Dendritic cell treated with granulocyte-macrophage colony-stimulating factor and Interleukin-4, amounts not matched to agents 40 ng/mL and 50 ng/mL, for 4 days (primary cell): ENCODE data around the gene STS.

ENCODE experiments used
- H3K27ac Mint-ChIP-seq: one replicate; pipeline ENCODE4 v1.8.0; 2022; ENCODE audit warnings: mild to moderate bottlenecking, mixed read lengths
- H3K27me3 Mint-ChIP-seq: one replicate; pipeline ENCODE4 v1.8.0; 2022; ENCODE audit warnings: mild to moderate bottlenecking, mixed read lengths
- H3K36me3 Mint-ChIP-seq: one replicate; pipeline ENCODE4 v1.8.0; 2022; ENCODE audit warnings: low read depth, mixed read lengths
- H3K4me1 Mint-ChIP-seq: one replicate; pipeline ENCODE4 v1.8.0; 2022; ENCODE audit warnings: low read depth, mixed read lengths
- H3K4me3 Mint-ChIP-seq: one replicate; pipeline ENCODE4 v1.8.0; 2022; ENCODE audit warnings: mild to moderate bottlenecking, moderate library complexity, mixed read lengths
- H3K9me3 Mint-ChIP-seq: one replicate; pipeline ENCODE4 v1.8.0; 2022; ENCODE audit warnings: mixed read lengths
- intact Hi-C: fragments of 100-400 bp; cut with micrococcal nuclease; formaldehyde crosslinking; loops from one replicate; pipeline ENCODE4 v1.15.0; 2022

The STS gene

DNA sequence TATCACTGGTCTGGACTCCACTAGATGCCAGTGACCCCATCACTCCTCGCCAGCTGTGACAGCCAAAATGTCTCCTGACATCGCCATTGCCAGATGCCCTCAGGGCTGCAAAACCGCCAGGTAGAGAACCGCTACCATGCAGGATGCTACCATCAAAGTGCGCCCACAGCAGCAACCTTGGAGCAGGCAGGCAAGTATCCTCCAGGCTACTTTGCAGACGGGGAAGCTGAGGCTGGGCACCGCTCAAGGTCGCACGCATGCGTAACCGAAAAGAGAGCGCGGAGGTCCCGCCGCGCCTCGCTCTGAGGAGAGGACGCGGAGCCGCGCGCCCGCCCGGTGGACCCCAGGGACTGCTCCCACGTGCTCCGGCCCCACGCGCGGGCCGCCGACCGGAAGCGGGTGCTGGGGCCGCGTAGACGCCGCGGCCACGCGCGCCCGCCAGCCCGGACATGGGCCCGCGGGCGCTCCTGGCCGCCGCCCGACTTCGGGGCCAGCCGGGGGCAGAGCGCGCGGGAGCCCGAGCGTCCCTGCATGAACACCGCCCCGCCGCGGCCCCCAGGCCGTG lies at the start of gene STS:
STS (plus strand) TSS at position 300 of the 565 bp plus-strand sequence. CDS start 105,488 bp downstream, outside the sequence.
- Mint-ChIP-seq H3K36me3 (peaks cover 5% of the 10 kb centered on the region), H3K4me3 (peak within 1 kb of the TSS; percentile 81), H3K4me1 (peaks cover 10% of the 10 kb centered on the region), H3K27ac (peak within 1 kb of the TSS; percentile 81), H3K9me3 (no peaks in the 10 kb centered on the region), H3K27me3 (no peaks in the 10 kb centered on the region)
- intact Hi-C loops = loop anchor here (5.0 to 10.0 kb wide), 2 partner anchors 65 to 777 kb away; partner anchors contain the start of gene PNPLA4

- H3K27ac Mint-ChIP-seq = no peak overlapping the region
- H3K4me3 Mint-ChIP-seq = no peak overlapping the region
- peaks cover 35% of the 10 kb centered on the region for H3K36me3 Mint-ChIP-seq
- no peaks in the 10 kb centered on the region for H3K9me3 Mint-ChIP-seq
- peaks cover 23% of the 10 kb centered on the region for H3K4me1 Mint-ChIP-seq
- no peaks in the 10 kb centered on the region for H3K27me3 Mint-ChIP-seq
- intact Hi-C loops = no loop called here
These were observed 47.5 kb upstream of the STS start for GRCh38 chrX:7100022-7100421.

- Mint-ChIP-seq H3K4me3 (peak overlapping the region; percentile 23), H3K4me1 (peaks cover 23% of the 10 kb centered on the region), H3K9me3 (no peaks in the 10 kb centered on the region), H3K36me3 (peaks cover 30% of the 10 kb centered on the region), H3K27ac (peak overlapping the region; percentile 70), H3K27me3 (no peaks in the 10 kb centered on the region)
- intact Hi-C loops = no loop called here
These were observed 45.4 kb upstream of the STS start for GRCh38 chrX:7102119-7102518.

- intact Hi-C loops = no loop called here
- H3K4me1 Mint-ChIP-seq = peaks cover 44% of the 10 kb centered on the region
- no peak overlapping the region for H3K27ac Mint-ChIP-seq
- H3K9me3 Mint-ChIP-seq = no peaks in the 10 kb centered on the region
- H3K36me3 Mint-ChIP-seq = peaks cover 19% of the 10 kb centered on the region
- H3K27me3 Mint-ChIP-seq = no peaks in the 10 kb centered on the region
- no peak overlapping the region for H3K4me3 Mint-ChIP-seq
These were observed 40.9 kb upstream of the STS start for GRCh38 chrX:7106649-7107048.

GRCh38 chrX:7108030-7108429 lies 39.5 kb upstream of the STS start:
- Mint-ChIP-seq H3K4me3 (no peak overlapping the region), H3K36me3 (peaks cover 18% of the 10 kb centered on the region), H3K27ac (no peak overlapping the region), H3K27me3 (no peaks in the 10 kb centered on the region), H3K9me3 (no peaks in the 10 kb centered on the region), H3K4me1 (peaks cover 30% of the 10 kb centered on the region)
- intact Hi-C loops = no loop called here

DNA sequence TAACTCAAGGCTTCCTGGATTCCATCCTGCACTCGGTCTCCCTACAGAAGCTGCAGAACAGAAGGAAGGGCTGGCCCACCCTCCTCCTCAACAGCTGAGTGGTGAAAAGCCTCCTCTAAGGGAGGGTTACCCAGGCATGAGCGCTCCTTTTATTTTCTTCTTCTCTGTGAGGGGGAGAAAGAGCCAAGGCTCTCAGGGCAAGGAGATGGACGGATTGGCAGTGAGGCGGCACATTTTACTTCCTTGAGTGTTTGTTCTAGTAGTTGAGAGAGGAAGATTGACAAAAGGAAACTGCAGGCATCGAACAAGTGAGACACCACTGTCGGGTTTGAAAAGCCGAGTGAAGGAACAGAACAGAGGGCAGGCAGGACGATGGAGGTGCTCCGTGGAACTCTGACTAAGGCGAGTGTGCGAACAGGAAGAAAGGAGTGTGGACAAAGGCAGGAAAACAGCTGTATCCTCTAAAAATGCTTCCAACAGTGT lies 38.4 kb upstream of the STS start:
- no peaks in the 10 kb centered on the region for H3K9me3 Mint-ChIP-seq
- H3K4me3 Mint-ChIP-seq = peak overlapping the region; percentile 64
- intact Hi-C loops = no loop called here
- H3K27me3 Mint-ChIP-seq = no peaks in the 10 kb centered on the region
- peaks cover 11% of the 10 kb centered on the region for H3K36me3 Mint-ChIP-seq
- H3K27ac Mint-ChIP-seq = peak overlapping the region; percentile 86
- peaks cover 30% of the 10 kb centered on the region for H3K4me1 Mint-ChIP-seq

DNA sequence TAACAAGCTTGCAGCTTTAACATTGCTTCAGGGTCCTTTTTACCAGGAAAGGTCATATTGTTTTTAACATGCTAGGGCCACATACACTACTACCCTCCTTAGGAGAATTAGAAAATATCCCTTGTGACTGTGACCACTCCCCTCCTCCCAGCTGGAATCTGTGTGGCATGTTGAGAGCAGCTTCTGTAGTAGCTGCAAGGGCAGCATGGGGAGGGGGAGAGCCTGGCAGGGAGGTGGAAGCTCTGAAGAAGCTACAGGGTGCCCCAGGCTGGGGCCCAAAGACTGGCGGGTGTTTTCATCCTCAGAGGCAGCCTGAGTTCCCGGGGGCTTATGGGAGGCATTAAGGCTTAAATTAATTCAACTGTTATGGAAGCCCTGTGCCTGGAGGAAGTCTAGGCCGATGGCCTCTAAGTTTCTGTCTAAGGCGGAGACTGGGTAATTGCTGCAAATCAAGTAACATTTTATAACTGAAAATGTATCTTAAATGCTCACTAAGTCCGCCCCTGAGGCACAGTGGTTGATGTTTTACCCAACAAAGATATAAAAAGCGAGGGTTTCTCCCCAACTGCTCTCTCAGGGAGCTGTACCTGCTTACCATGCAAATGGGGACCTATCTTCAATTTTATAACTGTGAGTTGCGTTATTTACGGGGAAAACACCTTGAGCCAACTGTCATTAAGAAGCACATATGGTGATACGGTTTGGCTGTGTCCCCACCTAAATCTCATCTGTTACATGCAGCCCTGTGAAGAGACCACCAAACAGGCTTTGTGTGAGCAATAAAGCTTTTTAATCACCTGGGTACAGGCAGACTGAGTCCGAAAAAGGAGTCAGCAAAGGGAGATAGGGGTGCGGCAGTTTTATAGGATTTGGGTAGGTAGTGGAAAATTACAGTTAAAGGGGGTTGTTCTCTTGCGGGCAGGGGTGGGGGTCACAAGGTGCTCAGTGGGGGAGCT lies 37.4 kb upstream of the STS start:
- peaks cover 30% of the 10 kb centered on the region for H3K4me1 Mint-ChIP-seq
- no peaks in the 10 kb centered on the region for H3K27me3 Mint-ChIP-seq
- intact Hi-C loops = no loop called here
- H3K36me3 Mint-ChIP-seq = peaks cover 11% of the 10 kb centered on the region
- no peak overlapping the region for H3K4me3 Mint-ChIP-seq
- peak overlapping the region; percentile 50 for H3K27ac Mint-ChIP-seq
- no peaks in the 10 kb centered on the region for H3K9me3 Mint-ChIP-seq

GRCh38 chrX:7110821-7111276 lies 36.7 kb upstream of the STS start:
- Mint-ChIP-seq H3K27me3 (no peaks in the 10 kb centered on the region), H3K27ac (peak overlapping the region; percentile 50), H3K4me1 (peaks cover 30% of the 10 kb centered on the region), H3K9me3 (no peaks in the 10 kb centered on the region), H3K36me3 (peaks cover 11% of the 10 kb centered on the region), H3K4me3 (no peak overlapping the region)
- intact Hi-C loops = no loop called here

GRCh38 chrX:7111518-7111917 lies 36.0 kb upstream of the STS start:
- H3K4me1 Mint-ChIP-seq = peaks cover 30% of the 10 kb centered on the region
- no peaks in the 10 kb centered on the region for H3K9me3 Mint-ChIP-seq
- H3K27ac Mint-ChIP-seq = no peak overlapping the region
- H3K4me3 Mint-ChIP-seq = no peak overlapping the region
- H3K27me3 Mint-ChIP-seq = no peaks in the 10 kb centered on the region
- peaks cover 11% of the 10 kb centered on the region for H3K36me3 Mint-ChIP-seq
- intact Hi-C loops = no loop called here

DNA sequence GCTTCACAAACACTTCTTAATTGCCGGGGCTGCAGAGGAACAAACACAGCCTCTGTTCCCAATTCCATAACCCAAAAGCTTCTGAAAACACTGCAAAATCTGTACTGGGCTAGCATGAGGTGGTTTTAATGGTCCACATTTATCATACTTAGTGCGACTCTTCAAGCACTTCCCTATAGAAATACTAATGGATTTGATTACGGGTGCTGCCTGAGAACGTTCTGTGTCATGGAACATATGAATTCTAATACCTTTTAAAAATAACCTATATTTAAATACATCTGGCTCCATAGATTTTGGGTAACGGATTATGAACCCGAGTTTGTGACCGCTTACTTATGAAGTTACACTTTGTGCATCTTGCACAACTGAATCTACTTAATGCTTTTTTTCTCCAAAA lies 35.4 kb upstream of the STS start:
- intact Hi-C loops = no loop called here
- Mint-ChIP-seq H3K9me3 (no peaks in the 10 kb centered on the region), H3K27ac (no peak overlapping the region), H3K4me1 (peaks cover 30% of the 10 kb centered on the region), H3K27me3 (no peaks in the 10 kb centered on the region), H3K36me3 (peaks cover 9% of the 10 kb centered on the region), H3K4me3 (no peak overlapping the region)

DNA sequence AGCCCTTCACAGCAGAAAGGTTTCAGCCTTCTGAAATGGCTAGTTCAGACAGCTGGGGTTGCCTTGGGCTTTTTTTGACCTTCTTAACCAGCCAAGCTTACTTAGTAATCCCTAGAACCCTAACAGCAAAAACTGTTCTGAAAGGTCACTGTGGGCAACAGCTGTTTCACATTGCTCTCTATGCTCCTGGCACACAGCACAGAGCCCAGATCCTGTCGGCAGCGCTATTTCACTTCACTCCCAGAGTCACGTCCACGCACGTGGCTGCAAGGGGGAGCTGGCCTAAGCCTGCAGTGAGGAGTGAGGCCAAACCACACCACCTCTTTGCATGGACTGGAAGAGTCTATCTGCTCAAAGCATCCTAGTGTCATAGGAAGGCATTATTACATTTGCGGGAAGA lies 32.0 kb upstream of the STS start:
- H3K27ac Mint-ChIP-seq = no peak overlapping the region
- no peaks in the 10 kb centered on the region for H3K36me3 Mint-ChIP-seq

DNA sequence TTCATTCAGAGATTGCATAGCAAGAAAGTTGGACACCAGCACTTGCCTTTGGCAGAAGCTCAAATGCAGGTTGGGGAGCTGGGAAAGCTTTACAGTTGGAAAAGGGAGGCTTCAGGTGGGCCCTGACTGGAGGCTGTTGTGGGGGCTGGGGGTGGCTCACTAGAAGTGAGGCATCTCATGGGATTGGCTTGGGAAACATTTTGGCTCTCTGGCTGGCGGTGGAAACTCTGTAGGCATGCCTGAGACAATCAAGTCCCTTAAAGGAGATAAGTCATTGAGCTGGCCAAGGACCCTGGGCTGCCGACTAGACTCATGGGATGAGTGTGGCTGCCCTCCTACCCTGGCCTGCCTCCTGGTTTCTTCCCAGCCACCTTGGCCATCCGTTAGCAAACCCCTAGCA lies 31.4 kb upstream of the STS start:
- Mint-ChIP-seq H3K27me3 (no peaks in the 10 kb centered on the region), H3K9me3 (no peaks in the 10 kb centered on the region), H3K4me3 (no peak overlapping the region), H3K27ac (no peak overlapping the region), H3K4me1 (peaks cover 8% of the 10 kb centered on the region), H3K36me3 (no peaks in the 10 kb centered on the region)
- intact Hi-C loops = no loop called here

More for the DNA sequence above, 32.0 kb upstream of the STS start:
- H3K4me3 Mint-ChIP-seq = no peak overlapping the region
- H3K27me3 Mint-ChIP-seq = no peaks in the 10 kb centered on the region
- peaks cover 8% of the 10 kb centered on the region for H3K4me1 Mint-ChIP-seq
- no peaks in the 10 kb centered on the region for H3K9me3 Mint-ChIP-seq
- intact Hi-C loops = no loop called here

- Mint-ChIP-seq H3K4me1 (peaks cover 13% of the 10 kb centered on the region), H3K27ac (no peak overlapping the region), H3K4me3 (no peak overlapping the region), H3K9me3 (no peaks in the 10 kb centered on the region), H3K27me3 (no peaks in the 10 kb centered on the region), H3K36me3 (no peaks in the 10 kb centered on the region)
- intact Hi-C loops = no loop called here
These were observed 29.9 kb upstream of the STS start for GRCh38 chrX:7117587-7117986.
